WERI-Rb-1 (cell line): ENCODE data around the gene AP1M1.
"Not testable (repeated sequence)": the region's sequence is repeated elsewhere in the genome, so short reads cannot be mapped to it uniquely, and the experiment has no call there.

Experiments used
- DNase-seq: peaks from one replicate; pipeline ENCODE4 v3.0.0-alpha.2; 2020
- H3K27ac ChIP-seq: fragments of 250-450 bp; sonication (Bioruptor Pico); 2 replicates; pipeline ENCODE4 v1.5.1; 2020; ENCODE audit warnings: mild to moderate bottlenecking, moderate library complexity
- H3K27me3 ChIP-seq: fragments of 250-450 bp; sonication (Bioruptor Pico); 2 replicates; pipeline ENCODE4 v1.5.1; 2021; ENCODE audit warnings: mild to moderate bottlenecking, low read depth, moderate library complexity; ENCODE audit not compliant: insufficient read depth, severe bottlenecking
- H3K36me3 ChIP-seq: fragments of 250-450 bp; sonication (Bioruptor Pico); 2 replicates; pipeline ENCODE4 v1.5.1; 2020; ENCODE audit warnings: mild to moderate bottlenecking, moderate library complexity
- H3K4me3 ChIP-seq: 2 replicates; pipeline ENCODE4 v1.5.1; 2011; ENCODE audit warnings: low read depth, mild to moderate bottlenecking, control low read depth, low read length
- H3K9me3 ChIP-seq: fragments of 250-450 bp; sonication (Bioruptor Pico); 2 replicates; pipeline ENCODE4 v1.5.1; 2021; ENCODE audit warnings: mild to moderate bottlenecking, moderate library complexity; ENCODE audit not compliant: severe bottlenecking
- TF ChIP-seq, protein P1 (sequence below): IDR thresholded peaks from 2 replicates; pipeline ENCODE4 v1.5.1; 2011; ENCODE audit warnings: low read depth, mild to moderate bottlenecking, control low read depth, inconsistent platforms, low read length

AP1M1 gene

DNA sequence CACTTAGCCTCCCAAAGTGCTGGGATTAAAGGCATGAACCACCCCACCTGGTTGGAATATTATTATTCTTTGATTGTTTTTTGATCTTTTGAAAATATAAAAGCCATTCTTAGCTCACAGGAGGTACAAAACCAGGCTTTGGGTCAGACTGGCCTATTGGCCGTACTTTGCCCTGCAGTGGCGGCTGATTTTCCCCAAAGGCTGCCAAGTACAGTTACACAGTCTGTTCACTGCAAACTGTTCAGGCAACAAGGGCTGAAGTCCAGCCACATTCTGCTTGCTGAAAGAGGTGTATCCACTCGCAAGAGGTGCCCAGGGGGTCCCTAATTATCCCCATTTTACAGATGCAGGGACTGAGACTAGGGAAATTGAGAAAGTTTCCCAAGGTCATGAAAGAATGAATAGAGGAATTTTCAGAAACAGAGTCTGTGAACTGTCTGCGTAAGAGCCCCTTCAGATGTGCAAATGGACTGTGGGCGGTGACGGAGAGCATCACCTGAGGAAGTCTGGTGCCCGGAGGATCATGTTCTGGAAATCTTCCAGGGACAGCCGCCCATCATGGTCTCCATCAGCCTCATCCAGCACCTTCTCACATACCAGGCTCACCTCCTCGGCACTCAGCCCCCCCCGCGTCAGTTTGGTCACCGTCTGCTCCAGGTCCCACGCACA, 33.4 kb upstream of the AP1M1 start:
- Histone ChIP-seq H3K27me3 (no peaks in the 10 kb centered on the region), H3K9me3 (peaks cover 4% of the 10 kb centered on the region), H3K27ac (no peak overlapping the region), H3K4me3 (no peak overlapping the region), H3K36me3 (no peaks in the 10 kb centered on the region)
- no peak for DNase-seq
- TF ChIP-seq, protein P1, sequence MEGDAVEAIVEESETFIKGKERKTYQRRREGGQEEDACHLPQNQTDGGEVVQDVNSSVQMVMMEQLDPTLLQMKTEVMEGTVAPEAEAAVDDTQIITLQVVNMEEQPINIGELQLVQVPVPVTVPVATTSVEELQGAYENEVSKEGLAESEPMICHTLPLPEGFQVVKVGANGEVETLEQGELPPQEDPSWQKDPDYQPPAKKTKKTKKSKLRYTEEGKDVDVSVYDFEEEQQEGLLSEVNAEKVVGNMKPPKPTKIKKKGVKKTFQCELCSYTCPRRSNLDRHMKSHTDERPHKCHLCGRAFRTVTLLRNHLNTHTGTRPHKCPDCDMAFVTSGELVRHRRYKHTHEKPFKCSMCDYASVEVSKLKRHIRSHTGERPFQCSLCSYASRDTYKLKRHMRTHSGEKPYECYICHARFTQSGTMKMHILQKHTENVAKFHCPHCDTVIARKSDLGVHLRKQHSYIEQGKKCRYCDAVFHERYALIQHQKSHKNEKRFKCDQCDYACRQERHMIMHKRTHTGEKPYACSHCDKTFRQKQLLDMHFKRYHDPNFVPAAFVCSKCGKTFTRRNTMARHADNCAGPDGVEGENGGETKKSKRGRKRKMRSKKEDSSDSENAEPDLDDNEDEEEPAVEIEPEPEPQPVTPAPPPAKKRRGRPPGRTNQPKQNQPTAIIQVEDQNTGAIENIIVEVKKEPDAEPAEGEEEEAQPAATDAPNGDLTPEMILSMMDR = no peak

DNA sequence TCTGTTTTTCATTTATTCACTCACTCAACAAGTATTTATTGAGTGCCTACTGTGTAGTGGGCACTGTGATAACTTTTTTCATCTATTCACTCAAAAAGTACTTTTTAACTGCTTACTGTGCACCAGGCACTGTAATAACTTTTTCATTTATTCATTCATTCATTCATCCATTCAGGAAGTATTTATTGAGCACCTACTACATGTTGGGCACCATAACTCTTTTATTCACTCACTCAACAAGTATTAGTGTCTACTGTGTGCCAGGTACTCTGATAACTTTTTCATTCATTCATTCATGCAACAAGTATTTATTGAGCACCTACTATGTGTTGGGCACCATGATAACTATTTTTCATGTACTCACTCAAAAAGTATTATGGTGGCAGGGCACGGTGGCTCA, 31.3 kb upstream of the AP1M1 start:
- no peak for DNase-seq
- Histone ChIP-seq H3K36me3 (no peaks in the 10 kb centered on the region), H3K27me3 (peaks cover 7% of the 10 kb centered on the region), H3K4me3 (no peak overlapping the region), H3K27ac (no peak overlapping the region), H3K9me3 (peaks cover 4% of the 10 kb centered on the region)
- TF ChIP-seq, protein P1 = no peak

DNA sequence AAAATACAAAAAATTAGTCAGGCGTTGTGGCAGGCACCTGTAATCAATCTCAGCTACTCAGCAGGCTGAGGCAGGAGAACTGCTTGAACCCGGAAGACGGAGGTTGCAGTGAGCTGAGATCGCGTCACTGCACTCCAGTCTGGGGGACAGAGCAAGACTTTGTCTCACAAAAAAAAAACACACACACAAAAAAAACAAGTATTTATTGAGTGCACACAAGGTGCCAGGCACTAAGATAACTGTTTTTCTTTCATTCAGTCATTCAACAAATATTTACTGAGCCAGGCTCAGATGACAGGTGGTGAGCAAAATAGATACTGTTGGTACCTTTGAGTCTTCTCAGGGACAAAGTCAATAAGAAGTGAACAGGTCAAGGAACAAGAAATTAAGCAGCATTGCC, 30.7 kb upstream of the AP1M1 start:
- peaks cover 4% of the 10 kb centered on the region for H3K9me3 ChIP-seq
- H3K36me3 ChIP-seq = no peaks in the 10 kb centered on the region
- no peak overlapping the region for H3K4me3 ChIP-seq
- TF ChIP-seq, protein P1 = no peak
- no peak overlapping the region for H3K27ac ChIP-seq
- DNase-seq = no peak
- peaks cover 14% of the 10 kb centered on the region for H3K27me3 ChIP-seq

DNA sequence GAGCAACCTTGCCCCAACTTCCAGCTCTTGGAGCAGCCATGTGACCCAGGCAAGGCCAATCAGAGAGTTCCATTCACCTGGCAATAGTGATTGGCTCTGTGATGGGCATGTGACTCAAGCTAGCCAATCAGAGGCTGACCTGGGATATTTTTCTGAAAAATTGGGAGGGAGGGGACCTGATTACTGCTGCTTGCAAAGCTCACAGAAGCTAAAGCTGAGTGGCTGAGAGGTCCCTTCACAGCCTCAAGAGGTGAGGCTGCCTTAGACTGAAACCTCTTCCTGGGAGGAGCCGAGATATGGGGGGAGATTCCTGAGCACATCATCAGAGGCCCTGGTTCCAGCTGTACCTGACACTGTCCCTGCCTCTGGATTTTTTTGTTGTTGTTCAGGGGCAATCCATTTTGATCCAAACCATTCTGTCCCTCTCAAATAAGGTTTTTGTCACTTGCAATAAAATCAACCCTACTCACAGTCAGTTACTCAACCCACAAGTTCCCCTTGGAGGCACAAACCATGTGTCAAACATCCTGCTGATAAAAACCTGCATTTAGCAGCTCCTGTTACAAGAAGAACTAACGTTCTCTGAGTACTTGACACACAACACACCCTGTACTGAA, 29.1 kb upstream of the AP1M1 start:
- Histone ChIP-seq H3K36me3 (no peaks in the 10 kb centered on the region), H3K9me3 (peaks cover 4% of the 10 kb centered on the region), H3K4me3 (no peak overlapping the region), H3K27me3 (peaks cover 18% of the 10 kb centered on the region), H3K27ac (no peak overlapping the region)
- TF ChIP-seq, protein P1 = no peak
- no peak for DNase-seq

DNA sequence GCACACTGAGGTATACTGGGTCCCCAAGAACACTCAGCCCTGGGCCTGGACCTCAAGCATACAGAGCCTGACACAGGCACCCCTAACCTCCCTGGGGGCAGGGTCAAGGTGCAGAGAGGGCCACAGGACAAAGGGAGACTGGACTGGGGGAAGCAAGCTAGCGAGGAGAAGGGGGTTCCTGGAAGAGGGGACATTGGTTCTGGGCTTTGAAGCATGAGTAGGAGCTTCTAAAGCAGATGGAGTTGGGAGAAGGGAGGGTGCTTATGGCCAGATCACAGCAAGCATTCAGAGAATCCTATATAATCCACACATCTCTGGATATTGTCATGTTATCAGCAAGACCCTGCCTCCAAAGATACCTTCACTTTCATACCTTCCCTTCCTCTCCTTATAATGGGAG, 27.6 kb upstream of the AP1M1 start:
- no peak for DNase-seq
- TF ChIP-seq, protein P1 = no peak

DNA sequence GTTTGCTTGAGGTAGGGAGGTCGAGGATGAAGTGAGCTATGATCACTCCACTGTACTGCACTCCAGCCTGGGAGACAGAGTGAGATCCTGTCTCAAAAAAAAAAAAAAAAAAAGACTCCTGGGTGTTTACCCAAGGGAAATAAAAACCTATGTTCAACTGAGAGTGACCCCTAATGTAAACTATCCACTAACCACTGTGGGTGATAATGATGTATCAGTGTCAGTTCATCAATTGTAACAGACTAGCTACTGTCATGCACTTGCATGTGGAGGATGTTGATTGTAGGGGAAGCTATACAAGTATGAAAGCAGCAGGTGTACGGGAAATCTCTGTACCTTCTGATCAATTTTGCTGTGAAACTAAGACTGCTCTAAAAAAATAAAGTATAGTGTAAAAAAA, 21.8 kb upstream of the AP1M1 start:
- Histone ChIP-seq H3K27ac (no peak overlapping the region), H3K36me3 (no peaks in the 10 kb centered on the region), H3K9me3 (peaks cover 3% of the 10 kb centered on the region), H3K27me3 (peaks cover 37% of the 10 kb centered on the region), H3K4me3 (no peak overlapping the region)
- DNase-seq = no peak
- TF ChIP-seq, protein P1 = no peak

More for the DNA sequence above, 27.6 kb upstream of the AP1M1 start:
- Histone ChIP-seq H3K27me3 (peaks cover 18% of the 10 kb centered on the region), H3K4me3 (no peak overlapping the region), H3K9me3 (peaks cover 4% of the 10 kb centered on the region), H3K27ac (no peak overlapping the region), H3K36me3 (no peaks in the 10 kb centered on the region)

DNA sequence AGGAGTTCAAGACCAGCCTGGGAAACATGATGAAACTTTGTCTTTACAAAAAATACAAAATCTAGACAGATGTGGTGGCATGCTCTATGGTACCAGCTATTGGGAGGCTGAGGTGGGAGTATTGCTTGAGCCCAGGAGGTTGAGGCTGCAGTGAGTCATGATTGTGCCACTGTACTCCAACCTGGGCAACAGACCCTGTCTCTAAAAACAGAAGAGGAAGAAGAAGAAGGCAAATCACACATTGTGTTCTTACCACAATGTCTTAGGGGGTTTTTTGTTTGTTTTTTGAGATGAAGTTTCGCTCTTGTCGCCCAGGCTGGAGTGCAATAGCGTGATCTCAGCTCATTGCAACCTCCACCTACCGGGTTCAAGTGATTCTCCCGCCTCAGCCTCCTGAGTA, 18.8 kb upstream of the AP1M1 start:
- H3K36me3 ChIP-seq, H3K27ac ChIP-seq, DNase-seq, H3K4me3 ChIP-seq, H3K9me3 ChIP-seq: not testable (repeated sequence)
- peaks cover 32% of the 10 kb centered on the region for H3K27me3 ChIP-seq
